Measurements from ENCODE around the gene DENND4B. TPM values are rescaled to one million over a fixed set of nuclear protein-coding genes. Genes with fewer than 3 reads are reported as not detected.
"Not testable (repeated sequence)": the region's sequence is repeated elsewhere in the genome, so short reads cannot be mapped to it uniquely, and the experiment has no call there.

Gene DENND4B, protein sequence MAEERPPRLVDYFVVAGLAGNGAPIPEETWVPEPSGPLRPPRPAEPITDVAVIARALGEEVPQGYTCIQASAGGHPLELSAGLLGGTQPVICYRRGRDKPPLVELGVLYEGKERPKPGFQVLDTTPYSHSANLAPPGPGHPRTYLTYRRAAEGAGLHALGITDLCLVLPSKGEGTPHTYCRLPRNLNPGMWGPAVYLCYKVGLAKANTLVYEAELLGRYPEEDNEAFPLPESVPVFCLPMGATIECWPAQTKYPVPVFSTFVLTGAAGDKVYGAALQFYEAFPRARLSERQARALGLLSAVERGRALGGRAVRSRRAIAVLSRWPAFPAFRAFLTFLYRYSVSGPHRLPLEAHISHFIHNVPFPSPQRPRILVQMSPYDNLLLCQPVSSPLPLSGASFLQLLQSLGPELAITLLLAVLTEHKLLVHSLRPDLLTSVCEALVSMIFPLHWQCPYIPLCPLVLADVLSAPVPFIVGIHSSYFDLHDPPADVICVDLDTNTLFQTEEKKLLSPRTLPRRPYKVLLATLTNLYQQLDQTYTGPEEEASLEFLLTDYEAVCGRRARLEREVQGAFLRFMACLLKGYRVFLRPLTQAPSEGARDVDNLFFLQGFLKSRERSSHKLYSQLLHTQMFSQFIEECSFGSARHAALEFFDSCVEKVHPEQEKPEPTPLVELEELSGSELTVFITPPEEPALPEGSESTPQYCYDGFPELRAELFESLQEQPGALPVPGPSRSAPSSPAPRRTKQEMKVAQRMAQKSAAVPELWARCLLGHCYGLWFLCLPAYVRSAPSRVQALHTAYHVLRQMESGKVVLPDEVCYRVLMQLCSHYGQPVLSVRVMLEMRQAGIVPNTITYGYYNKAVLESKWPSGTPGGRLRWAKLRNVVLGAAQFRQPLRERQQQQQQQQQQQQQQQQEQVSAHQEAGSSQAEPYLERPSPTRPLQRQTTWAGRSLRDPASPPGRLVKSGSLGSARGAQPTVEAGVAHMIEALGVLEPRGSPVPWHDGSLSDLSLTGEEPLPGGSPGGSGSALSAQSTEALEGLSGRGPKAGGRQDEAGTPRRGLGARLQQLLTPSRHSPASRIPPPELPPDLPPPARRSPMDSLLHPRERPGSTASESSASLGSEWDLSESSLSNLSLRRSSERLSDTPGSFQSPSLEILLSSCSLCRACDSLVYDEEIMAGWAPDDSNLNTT (N-terminal part only)
- polyA plus RNA-seq (2013, experiment 1 of 2; ENCODE audit: insufficient read length): 28.7 TPM
- 25.8 TPM for polyA plus RNA-seq (2013, experiment 2 of 2; ENCODE audit: insufficient read length)

DNA sequence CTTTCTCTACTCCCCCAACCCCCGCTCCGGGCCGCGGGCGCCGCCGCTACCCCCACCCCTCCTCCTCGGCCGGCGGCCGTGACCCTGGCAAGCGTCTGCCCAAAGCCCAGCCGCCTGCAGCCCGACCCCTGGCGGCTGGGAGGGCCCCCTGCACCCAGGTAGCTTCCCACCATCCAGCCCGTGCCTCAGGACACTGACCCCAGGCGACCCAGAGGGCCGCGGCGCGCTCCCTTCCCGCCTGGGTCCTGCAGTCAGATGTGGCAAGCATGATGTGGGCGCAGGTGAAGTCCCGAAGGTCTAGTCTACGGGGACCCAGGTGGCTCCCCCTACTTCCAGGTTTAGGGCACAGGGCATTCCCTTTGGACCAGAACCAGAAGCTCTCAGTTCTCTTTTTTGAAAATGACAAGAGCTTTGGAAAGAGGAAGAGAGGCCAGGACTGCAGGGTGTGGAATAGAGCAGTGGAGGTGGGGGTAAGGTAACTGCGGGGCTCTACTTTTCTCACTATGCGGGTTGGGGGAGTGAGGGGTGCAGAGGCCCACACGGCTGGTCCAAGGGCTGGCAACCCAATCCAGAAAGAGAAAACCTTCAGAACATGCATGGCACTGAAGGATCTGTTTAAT is at the start of gene DENND4B:
DENND4B (minus strand) TSS at position 97 of the 620 bp plus-strand sequence. CDS start 2,344 bp downstream, outside the sequence.
- DNase-seq: peak; percentile 77

DNA sequence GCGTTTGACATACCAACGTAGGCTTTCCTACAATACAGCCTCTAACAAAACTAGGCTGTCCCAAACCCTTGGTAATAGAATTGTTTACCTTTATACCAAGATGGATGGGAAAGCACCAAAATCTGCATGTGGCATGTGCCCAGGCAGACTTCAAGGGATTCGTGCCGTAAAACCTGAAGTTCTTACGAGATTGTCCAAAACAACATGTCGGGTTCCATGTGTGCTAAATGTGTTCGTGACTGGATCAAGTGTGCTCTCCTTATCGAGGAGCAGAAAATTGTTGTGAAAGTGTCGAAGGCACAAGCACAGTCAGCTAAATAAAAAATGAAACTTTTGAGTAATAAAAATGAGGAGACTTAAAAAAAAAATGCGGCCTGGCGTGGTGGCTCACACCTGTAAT is 49.1 kb upstream of the DENND4B start:
- DNase-seq: no peak

DNA sequence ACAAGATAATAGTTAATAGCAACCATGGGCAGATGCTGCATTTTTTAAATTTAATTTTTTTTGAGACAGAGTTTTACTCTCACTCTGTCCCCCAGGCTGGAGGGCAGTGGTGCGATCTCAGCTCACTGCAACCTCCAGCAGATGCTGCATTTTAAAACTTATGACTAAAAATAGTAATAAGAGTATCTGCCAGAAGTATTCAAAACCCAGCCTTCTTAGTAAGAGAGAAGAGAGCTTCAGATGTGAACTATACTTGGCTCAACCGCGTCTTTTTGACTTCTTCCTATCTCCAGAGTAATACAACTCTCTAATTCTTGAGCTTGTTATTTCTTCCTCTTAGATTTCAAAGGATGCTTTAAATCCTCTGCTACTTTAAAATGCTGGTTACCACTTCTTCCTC is 48.7 kb upstream of the DENND4B start:
- DNase-seq: no peak

DNA sequence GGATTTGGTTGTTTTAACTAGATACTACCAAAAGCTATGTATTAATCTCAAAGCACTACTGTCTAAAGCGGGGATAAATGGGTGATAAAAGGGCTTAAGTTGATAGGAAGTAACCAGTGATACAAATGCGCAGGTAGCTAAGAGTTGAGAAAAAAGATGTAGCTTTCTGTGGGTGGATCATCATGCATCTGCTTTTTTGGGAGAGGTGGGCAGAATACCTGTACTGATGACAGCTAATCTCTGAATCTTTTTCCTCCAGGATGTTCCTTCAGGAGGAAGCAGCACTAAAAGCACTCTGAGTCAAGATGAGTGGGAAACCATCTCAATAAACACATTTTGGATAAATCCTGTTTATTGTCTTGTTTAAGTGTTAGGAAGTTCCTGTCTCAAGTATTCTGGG is 45.3 kb upstream of the DENND4B start:
- DNase-seq: no peak

DNA sequence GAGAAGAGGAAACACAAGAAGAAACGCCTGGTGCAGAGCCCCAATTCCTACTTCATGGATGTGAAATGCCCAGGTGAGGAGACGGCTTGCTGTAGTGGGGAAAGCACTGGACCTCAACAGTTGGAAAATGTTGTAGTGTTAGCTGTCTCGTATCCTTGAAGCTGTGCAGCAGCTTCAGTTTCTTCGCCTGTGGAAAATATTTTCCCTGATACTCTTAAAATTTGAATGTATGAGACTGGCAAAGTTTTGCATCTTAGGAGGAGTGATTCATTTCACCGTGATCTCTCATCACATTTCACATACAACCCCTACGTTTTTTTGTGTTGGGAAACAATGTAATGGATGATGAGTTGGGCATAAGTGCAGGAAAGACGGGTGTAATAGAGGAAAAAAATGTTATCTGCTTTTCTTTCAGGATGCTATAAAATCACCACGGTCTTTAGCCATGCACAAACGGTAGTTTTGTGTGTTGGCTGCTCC is 44.7 kb upstream of the DENND4B start:
- DNase-seq: no peak

DNA sequence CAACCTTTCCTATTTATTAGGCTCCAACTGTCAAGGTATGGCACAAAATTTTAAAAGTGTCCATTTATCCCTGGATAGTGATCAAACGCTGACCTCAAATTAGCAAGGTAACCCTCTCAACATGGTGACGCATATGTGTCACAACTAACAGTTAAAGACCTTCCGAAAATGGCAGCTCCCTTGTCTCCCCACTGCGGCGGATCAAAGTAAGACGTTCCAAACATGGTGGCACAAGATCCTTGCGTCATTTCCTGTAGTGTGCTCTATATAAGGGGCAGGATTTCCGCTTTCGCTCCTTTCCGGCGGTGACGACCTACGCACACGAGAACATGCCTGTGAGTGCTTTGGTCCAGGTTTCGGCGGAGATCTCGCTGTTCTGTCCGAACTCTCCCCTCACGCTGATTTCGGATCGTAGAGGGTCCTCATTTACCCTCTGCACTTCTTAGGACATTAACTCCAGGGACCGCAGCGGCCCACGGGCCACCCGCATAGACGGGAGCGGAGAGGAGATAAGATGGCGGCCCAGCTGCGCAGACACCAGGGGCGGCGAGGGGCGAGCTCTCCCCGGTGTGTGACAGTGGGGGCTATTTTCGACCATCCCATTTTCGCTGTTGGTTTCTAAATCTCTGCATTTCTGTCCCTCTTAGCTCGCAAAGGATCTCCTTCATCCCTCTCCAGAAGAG is 44.1 kb upstream of the DENND4B start, which contains the start of gene RPS27:
RPS27 (plus strand) TSS at position 295 of the 683 bp plus-strand sequence; CDS start at position 330, 35 bp downstream.
- peak; percentile 99 for DNase-seq

DNA sequence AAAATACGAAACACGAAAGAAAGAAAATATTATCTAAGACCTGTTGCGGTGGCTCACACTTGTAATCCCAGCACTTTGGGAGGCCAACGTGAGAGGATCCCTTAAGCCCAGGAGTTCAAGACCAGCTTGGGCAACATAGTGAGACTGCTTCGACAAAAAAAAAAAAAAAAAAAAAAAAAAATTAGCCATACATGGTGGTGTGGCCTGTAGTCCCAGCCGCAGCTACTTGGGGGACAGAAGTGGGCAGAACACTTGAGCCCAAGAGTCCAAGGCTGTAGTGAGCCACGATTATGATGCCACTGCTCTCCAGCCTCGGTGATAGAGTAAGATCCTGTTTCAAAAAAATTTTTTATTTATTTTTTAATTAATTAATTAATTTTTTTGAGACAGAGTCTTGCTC is 41.1 kb upstream of the DENND4B start:
- DNase-seq: no peak

DNA sequence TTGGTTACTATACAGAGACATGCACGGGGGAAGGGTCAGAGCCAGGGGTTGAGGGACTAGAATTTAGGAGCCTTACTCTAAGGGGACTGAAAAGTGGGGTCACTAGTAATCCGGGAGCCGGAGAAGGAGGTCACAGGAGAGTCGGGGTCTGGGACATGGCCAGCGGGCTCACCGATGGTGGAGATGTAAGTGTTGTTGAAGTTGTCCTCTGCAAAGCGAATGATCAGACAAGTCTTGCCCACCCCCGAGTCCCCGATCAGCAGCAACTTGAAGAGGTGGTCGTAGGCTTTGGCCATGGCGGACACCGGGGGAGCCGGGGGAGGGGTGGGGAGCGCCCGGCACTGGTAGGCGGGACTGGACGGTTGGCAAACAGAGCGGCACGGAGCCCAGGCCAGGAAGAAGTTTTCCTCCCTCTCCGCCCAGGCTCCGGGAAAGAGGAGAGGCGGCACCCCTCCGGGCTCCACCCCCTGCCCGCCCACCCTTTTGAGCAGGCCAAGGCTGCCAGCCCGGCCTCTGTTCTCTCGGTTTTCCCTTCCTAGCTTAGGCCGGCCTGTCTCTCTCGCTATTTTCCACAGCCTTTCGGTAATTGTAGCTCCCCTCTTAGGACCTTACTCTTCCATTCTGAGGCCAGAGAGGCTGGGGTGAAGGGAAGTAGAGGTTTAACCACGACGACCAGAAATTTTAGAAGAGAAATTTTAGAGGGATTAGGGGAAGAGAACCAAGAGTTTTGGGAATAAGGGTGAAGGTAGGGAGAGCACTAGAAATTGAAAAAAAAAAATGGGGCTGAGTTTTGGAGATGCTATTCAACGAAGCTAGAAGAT is 39.6 kb upstream of the DENND4B start, which contains the start of gene RAB13:
RAB13 (minus strand) TSS at position 399 of the 821 bp plus-strand sequence; CDS start at position 296, 103 bp downstream.
- peak; percentile 89 for DNase-seq

DNA sequence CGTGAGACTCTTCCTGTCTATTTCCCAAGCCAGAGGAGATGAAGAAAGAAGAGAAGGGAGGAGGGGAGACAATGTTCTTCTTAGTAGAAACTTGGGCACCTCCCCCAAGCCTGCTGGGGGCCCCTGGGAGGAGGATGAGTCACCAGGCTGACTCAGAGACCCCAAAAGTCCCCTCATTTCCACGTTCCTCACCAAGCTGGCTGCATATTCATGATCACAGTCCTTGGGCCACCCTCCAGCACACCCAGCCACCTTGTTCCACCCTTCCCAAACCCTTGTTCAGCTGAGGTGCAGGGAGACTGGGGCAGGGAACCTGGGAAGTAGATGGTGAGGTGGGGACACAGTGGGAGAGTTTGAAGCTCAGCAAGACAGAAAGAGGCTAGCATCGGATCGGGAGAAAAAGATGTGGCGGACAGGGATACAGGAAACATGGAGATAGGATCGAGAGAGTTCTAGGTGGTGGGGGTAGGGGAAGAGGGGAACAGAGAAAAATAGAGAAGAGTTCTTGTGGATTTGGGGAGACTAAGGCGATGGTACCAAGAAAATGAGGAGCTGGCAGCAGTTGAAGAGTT is 38.9 kb upstream of the DENND4B start:
- peak; percentile 84 for DNase-seq

DNA sequence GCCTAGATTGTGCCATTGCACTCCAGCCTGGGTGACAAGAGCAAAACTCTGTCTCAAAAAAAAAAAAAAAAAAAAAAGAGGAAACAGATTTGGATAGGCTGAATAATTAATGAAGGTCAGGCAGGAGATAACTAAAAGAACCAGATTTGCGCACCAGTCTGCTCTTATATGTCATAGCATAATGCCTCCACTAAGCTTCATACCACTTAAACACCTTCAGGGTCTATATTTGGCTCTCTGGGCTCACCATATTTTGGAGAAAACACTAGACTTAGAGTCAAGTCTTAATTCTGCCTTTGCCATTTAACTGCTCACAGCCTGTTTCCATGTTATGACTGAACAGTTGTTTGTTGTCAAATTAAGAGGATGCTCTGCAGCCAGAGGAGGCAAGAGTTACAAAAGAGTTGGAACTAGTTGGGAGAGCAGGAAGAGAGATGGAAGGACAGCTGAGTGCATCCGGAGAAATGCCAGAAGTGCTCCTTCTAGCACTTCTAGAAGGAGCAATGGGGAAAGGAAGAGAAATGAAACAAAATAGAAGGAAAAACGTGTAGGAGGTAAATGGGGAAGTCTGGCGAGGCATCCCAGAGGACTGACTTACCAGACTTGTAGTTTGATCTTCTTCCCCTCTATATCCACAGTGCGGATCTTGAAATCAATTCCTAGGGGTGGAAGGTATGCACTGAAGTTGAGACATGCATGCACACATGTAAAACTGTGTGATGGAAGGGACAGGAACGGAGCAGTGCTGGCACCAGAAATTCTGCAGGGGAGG is 37.8 kb upstream of the DENND4B start:
- DNase-seq: no peak

DNA sequence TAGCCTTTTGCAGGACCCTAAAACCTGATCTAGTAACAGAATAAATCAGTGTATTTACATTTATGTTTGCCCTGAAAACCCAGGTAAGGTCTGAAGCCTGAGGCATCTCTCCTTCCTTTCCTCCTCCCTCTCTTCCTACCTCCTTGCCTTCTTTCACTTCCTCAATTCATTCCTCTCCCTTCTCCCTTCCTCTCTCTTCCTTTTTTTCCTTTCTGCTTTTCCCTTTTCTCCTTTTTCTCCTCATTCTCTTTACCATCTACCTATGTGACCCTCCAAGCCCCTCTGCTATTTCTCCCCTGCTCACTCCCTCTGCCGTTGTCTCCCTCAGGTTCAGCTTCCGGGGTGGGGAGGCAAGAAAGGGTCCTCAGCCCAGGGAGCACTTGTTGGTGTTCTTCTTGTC is 35.2 kb upstream of the DENND4B start:
- DNase-seq: not testable (repeated sequence)

DNA sequence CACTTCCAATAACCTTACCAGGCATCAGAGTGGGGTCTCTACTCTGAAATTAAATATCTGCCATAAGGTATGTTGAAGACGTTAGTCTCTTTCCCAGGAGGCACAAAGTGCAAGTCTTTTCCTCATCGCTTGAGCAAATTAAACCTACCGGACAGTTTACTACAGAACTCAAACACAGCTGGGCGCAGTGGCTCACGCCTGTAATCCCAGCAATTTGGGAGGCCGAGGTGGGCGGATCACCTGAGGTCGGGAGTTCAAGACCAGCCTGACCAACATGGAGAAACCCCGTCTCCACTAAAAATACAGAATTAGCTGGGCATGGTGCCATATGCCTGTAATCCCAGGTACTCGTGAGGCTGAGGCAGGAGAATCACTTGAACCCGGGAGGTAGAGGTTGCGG is 32.6 kb upstream of the DENND4B start:
- DNase-seq: not testable (repeated sequence)

DNA sequence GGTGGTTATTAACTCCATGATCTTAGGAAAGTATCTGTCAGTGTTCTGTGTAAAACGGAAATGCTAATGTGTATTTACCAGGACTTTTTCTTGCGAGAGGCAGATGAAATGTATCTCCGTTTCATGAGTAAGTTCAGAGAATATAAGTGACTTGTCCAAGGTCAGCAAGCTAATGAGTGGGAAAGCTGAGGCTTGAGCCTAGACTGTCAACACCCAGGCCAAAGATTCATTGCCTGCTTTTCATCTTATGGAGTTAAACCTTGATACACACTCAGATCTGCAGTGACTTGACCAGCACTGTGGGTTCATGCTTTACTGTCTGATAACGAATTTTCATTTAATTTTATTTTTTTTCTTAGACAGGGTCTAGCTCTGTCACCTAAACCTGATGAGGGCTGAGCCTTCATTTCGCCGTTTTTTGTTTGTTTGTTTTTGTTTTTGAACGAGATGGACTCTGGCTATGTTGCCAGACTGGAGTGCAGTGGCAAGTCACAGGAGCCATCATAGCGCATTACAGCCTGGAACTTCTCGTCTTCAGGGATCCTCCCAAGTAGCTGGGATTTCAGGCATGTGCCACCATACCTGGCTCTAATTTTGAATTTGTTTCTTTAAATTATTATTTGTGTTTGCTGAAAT is 31.9 kb upstream of the DENND4B start:
- DNase-seq: no peak

DNA sequence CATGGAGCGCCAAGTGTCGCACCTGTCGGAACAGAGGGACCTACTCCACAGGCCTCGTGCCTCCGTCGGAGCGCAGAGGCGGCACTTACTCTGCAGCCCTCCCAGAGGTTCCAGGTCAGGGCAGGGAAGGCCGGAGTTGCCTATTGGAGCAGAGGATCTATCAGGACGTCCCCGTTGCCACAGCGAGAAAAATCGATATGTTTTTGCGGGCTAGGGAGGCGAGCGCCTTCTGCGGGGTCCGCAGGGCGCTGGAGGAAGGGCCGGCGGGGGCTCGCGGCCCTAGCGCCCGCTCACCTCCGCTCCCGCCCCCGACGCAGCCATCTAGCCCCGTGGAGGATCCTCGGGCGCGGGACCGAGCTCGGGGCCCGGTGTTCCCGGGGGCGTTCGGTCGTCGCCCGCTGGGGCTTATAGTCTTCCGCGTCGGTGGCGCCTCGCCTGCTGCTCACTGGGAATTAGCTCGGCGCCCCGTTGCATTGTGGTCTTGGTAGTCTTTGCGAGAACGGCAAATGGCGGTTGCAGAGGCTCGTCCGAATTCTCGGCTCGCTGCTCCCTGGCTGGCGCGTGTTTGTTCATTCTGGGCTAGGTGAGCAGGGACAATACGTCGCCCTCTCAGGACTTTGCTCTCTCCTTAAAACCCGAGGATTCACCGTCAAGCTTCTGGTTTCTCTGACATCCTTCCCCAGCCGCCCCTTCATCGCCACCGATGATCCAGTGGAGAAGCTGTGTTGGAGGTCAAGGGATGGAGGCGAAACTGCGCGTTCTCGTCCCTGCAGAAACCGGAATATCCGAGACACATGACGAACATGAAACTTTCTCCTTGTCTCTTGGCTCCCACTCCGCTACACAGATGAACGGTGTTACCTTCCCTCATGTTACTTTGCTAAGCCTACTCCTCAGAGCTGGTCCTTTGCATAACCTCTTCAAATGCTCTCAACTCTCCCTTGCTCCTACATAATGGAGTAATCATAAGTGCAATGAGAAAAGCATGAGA is 31.0 kb upstream of the DENND4B start, which contains the start of gene JTB:
JTB (minus strand) TSS at position 425 of the 991 bp plus-strand sequence; CDS start at position 3, 422 bp downstream.
- DNase-seq: peak; percentile 82

DNA sequence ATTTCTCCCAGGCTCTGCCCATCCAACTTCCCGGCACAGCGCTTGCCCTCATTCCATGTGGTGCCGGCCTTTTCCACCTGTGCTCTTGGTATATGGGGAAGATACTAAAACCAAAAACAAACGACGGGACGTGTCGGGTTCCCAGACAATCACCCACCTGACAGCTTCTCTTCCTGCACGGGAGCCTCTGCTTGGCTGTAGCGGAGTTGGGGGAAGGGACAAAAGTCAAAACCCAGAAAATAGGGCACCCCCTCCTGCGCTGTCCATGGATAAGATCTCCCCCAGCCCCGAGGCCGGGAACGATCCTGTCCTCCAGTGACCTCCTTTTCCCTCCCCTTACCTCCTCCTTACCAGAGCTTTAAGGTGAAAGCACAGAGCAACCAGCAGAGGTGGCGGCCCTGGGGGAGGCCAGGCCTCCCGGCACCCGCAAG is 30.3 kb upstream of the DENND4B start:
- no peak for DNase-seq

DNA sequence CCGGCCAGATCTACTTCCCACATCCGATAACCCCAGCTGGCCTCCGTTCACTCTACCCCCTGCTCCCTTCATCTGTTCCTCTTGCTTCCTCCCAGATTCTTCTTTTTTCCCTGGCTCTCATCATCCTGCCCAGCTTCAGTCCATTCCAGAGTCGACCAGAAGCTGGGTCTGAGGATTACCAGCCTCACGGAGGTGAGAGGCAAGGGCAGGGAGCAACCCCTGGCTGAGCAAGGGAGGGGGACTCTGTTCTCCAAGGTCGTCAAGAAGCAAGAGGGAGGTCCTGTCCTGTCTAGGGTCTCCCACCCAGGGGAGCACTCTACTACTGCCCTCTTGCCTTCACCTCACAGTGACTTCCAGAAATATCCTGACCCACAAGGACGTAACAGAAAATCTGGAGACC is 27.0 kb upstream of the DENND4B start:
- no peak for DNase-seq

DNA sequence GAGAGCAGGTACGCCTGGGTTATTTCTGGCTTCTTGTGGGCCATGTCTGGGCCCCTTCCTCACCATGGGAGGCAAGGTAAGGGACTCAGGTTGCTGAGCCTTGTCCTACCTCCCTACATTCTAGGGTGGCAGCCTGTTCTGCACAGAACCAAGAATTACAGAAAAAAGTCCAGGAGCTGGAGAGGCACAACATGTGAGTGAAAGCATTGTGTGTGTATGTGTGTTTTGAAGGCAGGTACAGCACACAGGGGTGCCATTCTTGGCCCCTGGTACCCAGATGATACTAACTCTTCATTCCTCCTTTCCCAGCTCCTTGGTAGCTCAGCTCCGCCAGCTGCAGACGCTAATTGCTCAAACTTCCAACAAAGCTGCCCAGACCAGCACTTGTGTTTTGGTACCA is 26.6 kb upstream of the DENND4B start:
- no peak for DNase-seq

Measured in fibroblast of skin of scalp (primary cell).